BE2C (cell line): ENCODE measurements around the gene TEX19.
"Not testable (repeated sequence)": the region's sequence is repeated elsewhere in the genome, so short reads cannot be mapped to it uniquely, and the experiment has no call there.

Experiments used
- DNase-seq: peaks from one replicate; pipeline ENCODE4 v3.0.0-alpha.2; 2020
- H3K27me3 ChIP-seq: fragments of 250-450 bp; sonication (Bioruptor Pico); 2 replicates; pipeline ENCODE4 v1.5.1; 2020; ENCODE audit warnings: mild to moderate bottlenecking
- H3K36me3 ChIP-seq: fragments of 250-450 bp; sonication (Bioruptor Pico); 2 replicates; pipeline ENCODE4 v1.5.1; 2020; ENCODE audit warnings: mild to moderate bottlenecking
- H3K4me1 ChIP-seq: fragments of 250-450 bp; sonication (Bioruptor Pico); 2 replicates; pipeline ENCODE4 v1.5.1; 2020
- H3K4me3 ChIP-seq: 2 replicates; pipeline ENCODE4 v1.5.1; 2011; ENCODE audit warnings: low read depth, low read length
- H3K9me3 ChIP-seq: fragments of 250-450 bp; sonication (Bioruptor Pico); 2 replicates; pipeline ENCODE4 v1.5.1; 2020
- TF ChIP-seq, protein P1 (sequence below): IDR thresholded peaks from 2 replicates; pipeline ENCODE4 v1.5.1; 2012; ENCODE audit warnings: mild to moderate bottlenecking, low read depth, low read length

Gene TEX19

DNA sequence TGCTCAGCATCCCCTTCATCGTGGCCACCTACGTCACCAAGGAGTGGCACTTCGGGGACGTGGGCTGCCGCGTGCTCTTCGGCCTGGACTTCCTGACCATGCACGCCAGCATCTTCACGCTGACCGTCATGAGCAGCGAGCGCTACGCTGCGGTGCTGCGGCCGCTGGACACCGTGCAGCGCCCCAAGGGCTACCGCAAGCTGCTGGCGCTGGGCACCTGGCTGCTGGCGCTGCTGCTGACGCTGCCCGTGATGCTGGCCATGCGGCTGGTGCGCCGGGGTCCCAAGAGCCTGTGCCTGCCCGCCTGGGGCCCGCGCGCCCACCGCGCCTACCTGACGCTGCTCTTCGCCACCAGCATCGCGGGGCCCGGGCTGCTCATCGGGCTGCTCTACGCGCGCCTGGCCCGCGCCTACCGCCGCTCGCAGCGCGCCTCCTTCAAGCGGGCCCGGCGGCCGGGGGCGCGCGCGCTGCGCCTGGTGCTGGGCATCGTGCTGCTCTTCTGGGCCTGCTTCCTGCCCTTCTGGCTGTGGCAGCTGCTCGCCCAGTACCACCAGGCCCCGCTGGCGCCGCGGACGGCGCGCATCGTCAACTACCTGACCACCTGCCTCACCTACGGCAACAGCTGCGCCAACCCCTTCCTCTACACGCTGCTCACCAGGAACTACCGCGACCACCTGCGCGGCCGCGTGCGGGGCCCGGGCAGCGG is 15.7 kb downstream of the TEX19 start:
- Histone ChIP-seq H3K27me3 (peaks cover 61% of the 10 kb centered on the region), H3K9me3 (no peaks in the 10 kb centered on the region), H3K4me3 (no peak overlapping the region), H3K4me1 (no peaks in the 10 kb centered on the region; the same call in 1 of the 2 replicates), H3K36me3 (no peaks in the 10 kb centered on the region)
- TF ChIP-seq, protein P1, sequence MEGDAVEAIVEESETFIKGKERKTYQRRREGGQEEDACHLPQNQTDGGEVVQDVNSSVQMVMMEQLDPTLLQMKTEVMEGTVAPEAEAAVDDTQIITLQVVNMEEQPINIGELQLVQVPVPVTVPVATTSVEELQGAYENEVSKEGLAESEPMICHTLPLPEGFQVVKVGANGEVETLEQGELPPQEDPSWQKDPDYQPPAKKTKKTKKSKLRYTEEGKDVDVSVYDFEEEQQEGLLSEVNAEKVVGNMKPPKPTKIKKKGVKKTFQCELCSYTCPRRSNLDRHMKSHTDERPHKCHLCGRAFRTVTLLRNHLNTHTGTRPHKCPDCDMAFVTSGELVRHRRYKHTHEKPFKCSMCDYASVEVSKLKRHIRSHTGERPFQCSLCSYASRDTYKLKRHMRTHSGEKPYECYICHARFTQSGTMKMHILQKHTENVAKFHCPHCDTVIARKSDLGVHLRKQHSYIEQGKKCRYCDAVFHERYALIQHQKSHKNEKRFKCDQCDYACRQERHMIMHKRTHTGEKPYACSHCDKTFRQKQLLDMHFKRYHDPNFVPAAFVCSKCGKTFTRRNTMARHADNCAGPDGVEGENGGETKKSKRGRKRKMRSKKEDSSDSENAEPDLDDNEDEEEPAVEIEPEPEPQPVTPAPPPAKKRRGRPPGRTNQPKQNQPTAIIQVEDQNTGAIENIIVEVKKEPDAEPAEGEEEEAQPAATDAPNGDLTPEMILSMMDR, result no peak
- DNase-seq, result no peak

DNA sequence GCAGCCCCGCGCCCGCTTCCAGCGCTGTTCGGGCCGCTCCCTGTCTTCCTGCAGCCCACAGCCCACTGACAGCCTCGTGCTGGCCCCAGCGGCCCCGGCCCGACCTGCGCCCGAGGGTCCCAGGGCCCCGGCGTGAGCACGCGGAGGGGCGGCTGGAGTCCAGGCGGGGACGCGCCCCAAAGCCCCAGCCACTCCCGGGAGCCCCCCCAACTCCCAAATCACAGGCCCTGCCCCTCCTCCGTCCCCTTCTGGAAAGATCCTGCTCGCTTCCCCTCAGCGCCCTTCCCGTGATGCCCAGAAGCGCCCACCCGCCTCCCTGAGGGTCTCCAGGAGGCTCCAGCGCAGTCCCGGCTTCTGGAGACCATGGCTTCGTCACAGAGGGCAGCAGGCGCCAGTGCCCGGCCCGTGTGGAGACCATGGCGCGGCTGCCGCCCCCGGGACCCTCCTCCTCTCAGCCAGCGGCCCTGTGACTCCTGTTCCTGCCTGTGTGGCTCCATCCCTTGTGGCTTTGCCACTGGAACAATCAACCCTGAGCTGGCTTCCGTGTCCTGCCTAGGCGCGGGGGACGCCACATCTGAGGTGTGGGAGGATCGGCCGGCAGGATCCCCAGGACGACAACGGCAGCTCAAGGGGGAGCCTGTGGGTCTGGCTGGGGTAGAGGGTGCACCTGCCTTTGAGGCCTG is 16.5 kb downstream of the TEX19 start:
- Histone ChIP-seq H3K4me3 (no peak overlapping the region), H3K36me3 (no peaks in the 10 kb centered on the region), H3K27me3 (peaks cover 68% of the 10 kb centered on the region), H3K4me1 (no peaks in the 10 kb centered on the region; the same call in 1 of the 2 replicates), H3K9me3 (no peaks in the 10 kb centered on the region)
- DNase-seq, result no peak
- TF ChIP-seq, protein P1, result no peak

DNA sequence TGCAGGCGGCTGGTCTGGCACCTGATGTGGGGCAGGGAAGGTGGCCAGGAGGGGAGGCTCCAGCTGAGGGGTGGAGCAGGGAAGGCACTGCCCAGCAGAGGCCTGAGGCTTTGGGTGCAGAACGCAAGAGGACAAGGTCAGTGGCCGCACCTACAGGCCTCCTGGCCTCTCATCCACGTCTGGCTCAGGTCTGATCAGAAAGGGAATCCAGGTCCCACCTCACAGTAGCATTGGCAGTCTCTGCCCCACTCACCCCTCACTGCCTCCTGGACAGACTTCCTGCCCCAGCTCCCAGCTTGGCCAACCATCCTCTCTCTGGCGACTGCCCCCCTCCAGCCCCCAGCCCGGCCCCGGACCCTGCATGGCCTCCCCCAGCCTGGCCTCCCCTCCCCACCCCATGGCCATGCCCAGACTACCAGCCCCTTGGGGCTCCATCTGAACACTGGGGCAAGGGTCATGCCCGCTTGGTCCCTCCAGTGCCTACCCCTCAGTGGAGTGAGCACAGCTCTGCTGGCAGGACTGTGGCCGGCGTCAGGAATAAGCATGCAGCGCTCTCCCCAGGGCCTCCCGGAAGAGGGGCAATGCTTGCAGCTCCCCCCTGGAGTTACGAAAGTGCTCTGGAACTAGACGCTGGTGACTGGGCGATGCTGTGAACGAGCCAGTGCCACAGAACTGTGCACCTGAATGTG is 17.1 kb downstream of the TEX19 start:
- TF ChIP-seq, protein P1, result no peak
- Histone ChIP-seq H3K4me1 (no peaks in the 10 kb centered on the region; the same call in 1 of the 2 replicates), H3K9me3 (no peaks in the 10 kb centered on the region), H3K36me3 (no peaks in the 10 kb centered on the region), H3K4me3 (no peak overlapping the region), H3K27me3 (peaks cover 65% of the 10 kb centered on the region)
- no peak for DNase-seq

DNA sequence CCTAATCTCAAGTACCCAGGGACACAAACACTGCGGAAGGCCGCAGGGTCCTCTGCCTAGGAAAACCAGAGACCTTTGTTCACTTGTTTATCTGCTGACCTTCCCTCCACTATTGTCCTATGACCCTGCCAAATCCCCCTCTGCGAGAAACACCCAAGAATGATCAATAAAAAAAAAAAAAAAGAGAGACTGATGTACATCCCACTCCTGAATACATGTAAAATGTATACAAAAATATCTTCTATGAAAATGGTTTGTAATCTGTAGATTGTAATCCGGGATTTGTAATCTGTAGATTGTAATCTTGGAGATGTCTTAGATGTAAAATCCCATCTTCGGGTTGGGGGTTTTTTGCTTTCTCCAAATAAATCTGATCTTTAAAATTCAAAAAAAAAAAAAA is 18.2 kb downstream of the TEX19 start:
- not testable (repeated sequence) for H3K4me1 ChIP-seq, DNase-seq, H3K36me3 ChIP-seq, H3K4me3 ChIP-seq, H3K9me3 ChIP-seq
- H3K27me3 ChIP-seq, result peaks cover 54% of the 10 kb centered on the region

DNA sequence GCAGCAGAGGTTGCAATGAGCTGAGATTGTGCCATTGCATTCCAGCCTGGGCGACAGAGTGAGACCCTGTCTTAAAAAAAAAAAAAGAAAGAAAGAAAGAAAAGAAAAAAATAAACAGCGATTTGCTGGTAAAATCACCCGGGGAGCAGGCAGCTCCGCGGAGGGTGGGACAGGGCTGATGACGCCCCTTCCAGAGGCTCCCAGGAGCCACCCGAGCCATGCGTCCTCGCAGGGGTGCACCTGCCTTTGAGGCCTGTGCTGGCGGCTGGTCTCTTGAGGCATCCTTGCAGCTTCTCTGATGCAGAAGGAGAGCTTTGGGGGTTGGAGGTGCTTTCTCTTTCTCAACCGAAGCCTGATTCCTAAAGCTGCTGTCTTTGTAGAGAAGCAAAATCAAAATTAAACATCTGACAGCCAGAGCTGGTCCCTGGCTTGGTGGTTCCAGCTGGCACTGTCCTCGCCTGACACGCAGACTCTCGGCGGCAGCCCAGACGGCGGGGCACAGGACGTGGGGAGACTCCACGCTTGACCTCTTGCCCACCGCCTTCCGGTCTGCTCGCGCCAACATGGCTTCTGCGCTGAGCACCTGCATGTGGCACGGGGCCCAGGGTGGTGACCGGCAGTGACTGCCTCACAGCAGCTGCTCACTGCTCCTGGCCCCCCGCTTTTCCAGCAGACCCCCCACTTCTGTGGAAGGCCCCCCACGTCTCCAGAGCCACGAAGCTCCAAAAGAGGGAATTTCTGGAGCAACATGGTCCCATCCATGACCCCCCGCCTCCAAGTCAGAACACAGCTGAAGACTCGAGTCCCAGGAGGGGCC is 19.1 kb downstream of the TEX19 start:
- no peaks in the 10 kb centered on the region for H3K9me3 ChIP-seq
- no peak for DNase-seq
- no peaks in the 10 kb centered on the region; the same call in 1 of the 2 replicates for H3K4me1 ChIP-seq
- peaks cover 50% of the 10 kb centered on the region for H3K27me3 ChIP-seq
- no peaks in the 10 kb centered on the region for H3K36me3 ChIP-seq
- TF ChIP-seq, protein P1, result no peak
- no peak overlapping the region for H3K4me3 ChIP-seq

DNA sequence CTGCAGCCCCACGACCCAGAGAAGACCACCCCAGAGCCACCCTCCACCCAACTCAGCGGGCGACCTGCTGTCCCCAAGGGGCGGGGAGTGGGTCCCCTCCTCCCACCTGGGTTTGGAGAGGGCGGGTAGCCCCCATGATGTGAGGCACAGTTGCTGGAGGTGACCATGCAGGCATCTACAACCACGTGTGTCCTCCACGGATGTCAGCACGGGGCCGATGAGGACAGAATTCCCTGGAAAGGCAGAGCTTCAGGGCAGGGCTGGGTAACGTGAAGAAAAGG is 19.6 kb downstream of the TEX19 start:
- Histone ChIP-seq H3K36me3 (no peaks in the 10 kb centered on the region), H3K4me1 (no peaks in the 10 kb centered on the region; the same call in 1 of the 2 replicates), H3K9me3 (no peaks in the 10 kb centered on the region), H3K4me3 (no peak overlapping the region), H3K27me3 (peaks cover 48% of the 10 kb centered on the region)
- DNase-seq, result no peak
- TF ChIP-seq, protein P1, result no peak
